ENCODE results near the gene ENDOV.

The ENDOV gene

GRCh38 chr17:80446645-80447405 lies 31.9 kb downstream of the ENDOV start:
- TF ChIP-seq CTCF (IDR thresholded peaks at IDR 0.05; ENCODE audit: low read depth, low read length): no peak
- H3K4me3 ChIP-seq (ENCODE audit: low read depth, low read length): no peak overlapping the region

GRCh38 chr17:80447790-80448189 lies 32.8 kb downstream of the ENDOV start:
- no peak overlapping the region for H3K4me3 ChIP-seq (ENCODE audit: low read depth, low read length)
- no peak for TF ChIP-seq CTCF (IDR thresholded peaks at IDR 0.05; ENCODE audit: low read depth, low read length)

- no peak for TF ChIP-seq CTCF (IDR thresholded peaks at IDR 0.05; ENCODE audit: low read depth, low read length)
- H3K4me3 ChIP-seq (ENCODE audit: low read depth, low read length): no peak overlapping the region
Observed at GRCh38 chr17:80449194-80449929, 34.4 kb downstream of the ENDOV start.

- H3K4me3 ChIP-seq (ENCODE audit: low read depth, low read length): no peak overlapping the region
- TF ChIP-seq CTCF (IDR thresholded peaks at IDR 0.05; ENCODE audit: low read depth, low read length): no peak
Observed at GRCh38 chr17:80449930-80450576, 35.1 kb downstream of the ENDOV start.

- TF ChIP-seq CTCF (IDR thresholded peaks at IDR 0.05; ENCODE audit: low read depth, low read length): no peak
- H3K4me3 ChIP-seq (ENCODE audit: low read depth, low read length): no peak overlapping the region
Observed at GRCh38 chr17:80451104-80451775, 36.3 kb downstream of the ENDOV start.

- no peak for TF ChIP-seq CTCF (IDR thresholded peaks at IDR 0.05; ENCODE audit: low read depth, low read length)
- no peak overlapping the region for H3K4me3 ChIP-seq (ENCODE audit: low read depth, low read length)
Observed at GRCh38 chr17:80452173-80452915, 37.4 kb downstream of the ENDOV start.

Data from WI38 (cell line).